Measurements from ENCODE around the gene FARS2. TPM values are rescaled to one million over a fixed set of nuclear protein-coding genes. Genes with fewer than 3 reads are reported as not detected.
A peak's percentile ranks its signal among the peaks of the same experiment; 100 is the strongest.
"Not testable (repeated sequence)": the region's sequence is repeated elsewhere in the genome, so short reads cannot be mapped to it uniquely, and the experiment has no call there.

FARS2 gene
- total RNA-seq, 2 experiments from 2014 or later = 18.4 to 20.0 TPM

DNA sequence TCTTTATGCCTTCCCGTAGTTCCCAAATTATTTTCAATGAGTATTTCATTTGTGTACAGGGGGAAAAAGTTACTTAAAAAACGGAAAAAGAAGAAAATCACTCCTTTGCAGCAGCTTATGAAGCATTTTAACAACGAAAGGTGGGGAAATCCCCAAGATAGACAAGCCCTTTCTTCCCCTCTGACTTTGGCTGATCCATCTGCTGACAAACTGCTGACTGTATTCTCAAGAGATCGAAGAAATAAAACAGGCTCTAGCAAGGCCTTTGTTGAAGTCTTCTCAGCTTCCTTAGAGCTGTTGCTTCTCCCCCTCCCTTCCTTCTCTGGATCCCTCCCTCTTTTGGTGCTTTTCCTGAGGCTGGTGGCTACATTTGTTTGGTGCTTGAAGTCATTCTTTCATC is 420.2 kb downstream of the FARS2 start:
- H3K4me3 Mint-ChIP-seq = no peak overlapping the region
- no peak for DNase-seq

DNA sequence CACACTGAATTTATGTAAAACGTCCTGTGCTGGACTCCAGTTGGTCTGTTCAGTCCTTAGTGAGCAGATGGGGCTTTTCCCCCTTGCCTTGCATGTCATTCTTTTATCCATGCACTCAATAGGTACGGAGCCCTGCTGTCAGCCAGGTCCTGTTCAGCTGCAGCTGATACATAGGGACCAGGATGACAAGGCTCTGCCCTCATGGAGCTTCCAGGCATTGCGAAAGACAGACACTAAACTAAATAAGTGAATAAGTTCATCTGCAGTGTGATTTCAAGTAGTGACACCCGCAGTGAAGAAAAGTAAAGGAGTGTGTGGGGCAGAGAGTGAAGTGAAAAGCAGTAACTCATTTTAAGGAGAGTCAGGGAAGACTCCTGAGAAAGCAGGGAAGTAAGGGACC is 421.2 kb downstream of the FARS2 start:
- Mint-ChIP-seq H3K27me3 (no peaks in the 10 kb centered on the region), H3K9me3 (peaks cover 5% of the 10 kb centered on the region), H3K4me1 (peaks cover 31% of the 10 kb centered on the region), H3K27ac (no peak overlapping the region), H3K36me3 (peaks cover 25% of the 10 kb centered on the region), H3K4me3 (no peak overlapping the region)
- no peak for DNase-seq

More for the DNA sequence above, 420.2 kb downstream of the FARS2 start:
- H3K4me1 Mint-ChIP-seq = peaks cover 31% of the 10 kb centered on the region
- H3K9me3 Mint-ChIP-seq = peaks cover 3% of the 10 kb centered on the region
- peaks cover 21% of the 10 kb centered on the region for H3K36me3 Mint-ChIP-seq
- no peaks in the 10 kb centered on the region for H3K27me3 Mint-ChIP-seq
- peak overlapping the region; percentile 23 for H3K27ac Mint-ChIP-seq

DNA sequence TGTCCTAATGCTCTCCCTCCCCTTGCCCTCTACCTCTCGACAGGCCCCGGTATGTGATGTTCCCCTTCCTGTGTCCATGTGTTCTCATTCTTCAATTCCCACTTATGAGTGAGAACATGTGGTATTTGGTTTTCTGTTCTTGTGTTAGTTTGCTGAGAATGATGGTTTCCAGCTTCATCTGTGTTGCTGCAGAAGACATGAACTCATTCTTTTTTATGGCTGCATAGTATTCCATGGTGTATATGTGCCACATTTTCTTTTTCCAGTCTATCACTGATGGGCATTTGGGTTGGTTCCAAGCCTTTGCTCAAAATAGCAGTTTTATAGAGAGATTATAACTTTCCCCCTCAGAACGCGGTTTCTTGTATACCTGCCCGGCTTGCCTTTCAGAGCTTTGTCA is 422.4 kb downstream of the FARS2 start:
- H3K9me3 Mint-ChIP-seq = not testable (repeated sequence)

DNA sequence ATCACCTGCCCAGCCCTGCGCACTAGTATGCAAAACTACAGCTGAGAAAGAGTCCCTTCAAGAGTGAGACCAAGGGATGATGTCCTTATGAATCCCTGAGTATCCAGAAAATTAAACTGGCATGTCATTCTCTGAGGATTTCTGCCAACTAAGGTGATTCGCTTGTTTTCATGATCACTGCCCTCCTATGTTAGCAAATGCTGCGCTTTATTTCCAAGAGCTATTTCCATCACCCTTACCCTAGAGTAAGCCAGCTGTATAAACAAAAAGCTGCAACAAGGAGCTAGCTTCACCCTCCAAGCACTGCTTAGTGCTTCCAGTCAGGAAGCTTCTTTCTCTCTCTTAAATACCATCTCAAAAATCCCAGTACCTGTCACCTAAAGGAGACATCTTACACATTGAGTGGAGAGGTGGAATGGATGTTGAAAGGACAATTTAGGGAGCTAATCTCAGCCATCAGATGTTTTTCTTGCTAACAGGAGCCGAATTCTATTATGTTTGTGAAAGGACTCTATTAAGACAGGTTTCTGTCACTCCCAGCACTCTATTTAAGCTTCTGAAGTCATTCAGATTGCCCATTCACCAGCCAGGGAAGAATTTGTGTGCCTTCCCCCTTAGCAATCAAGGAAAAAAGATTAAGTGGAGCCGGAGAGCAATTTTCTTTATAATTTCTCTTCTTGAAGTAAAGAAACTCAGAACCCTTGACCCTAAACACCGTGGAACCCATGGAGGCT is 423.2 kb downstream of the FARS2 start:
- Mint-ChIP-seq H3K9me3 (peaks cover 11% of the 10 kb centered on the region), H3K27me3 (no peaks in the 10 kb centered on the region), H3K36me3 (peaks cover 30% of the 10 kb centered on the region), H3K4me3 (no peak overlapping the region), H3K4me1 (peaks cover 21% of the 10 kb centered on the region), H3K27ac (peak overlapping the region; percentile 13)
- no peak for DNase-seq

More for the DNA sequence above, 422.4 kb downstream of the FARS2 start:
- not testable (repeated sequence) for DNase-seq, H3K27me3 Mint-ChIP-seq, H3K27ac Mint-ChIP-seq, H3K4me3 Mint-ChIP-seq
- Mint-ChIP-seq H3K4me1 (peaks cover 28% of the 10 kb centered on the region), H3K36me3 (peaks cover 27% of the 10 kb centered on the region)

DNA sequence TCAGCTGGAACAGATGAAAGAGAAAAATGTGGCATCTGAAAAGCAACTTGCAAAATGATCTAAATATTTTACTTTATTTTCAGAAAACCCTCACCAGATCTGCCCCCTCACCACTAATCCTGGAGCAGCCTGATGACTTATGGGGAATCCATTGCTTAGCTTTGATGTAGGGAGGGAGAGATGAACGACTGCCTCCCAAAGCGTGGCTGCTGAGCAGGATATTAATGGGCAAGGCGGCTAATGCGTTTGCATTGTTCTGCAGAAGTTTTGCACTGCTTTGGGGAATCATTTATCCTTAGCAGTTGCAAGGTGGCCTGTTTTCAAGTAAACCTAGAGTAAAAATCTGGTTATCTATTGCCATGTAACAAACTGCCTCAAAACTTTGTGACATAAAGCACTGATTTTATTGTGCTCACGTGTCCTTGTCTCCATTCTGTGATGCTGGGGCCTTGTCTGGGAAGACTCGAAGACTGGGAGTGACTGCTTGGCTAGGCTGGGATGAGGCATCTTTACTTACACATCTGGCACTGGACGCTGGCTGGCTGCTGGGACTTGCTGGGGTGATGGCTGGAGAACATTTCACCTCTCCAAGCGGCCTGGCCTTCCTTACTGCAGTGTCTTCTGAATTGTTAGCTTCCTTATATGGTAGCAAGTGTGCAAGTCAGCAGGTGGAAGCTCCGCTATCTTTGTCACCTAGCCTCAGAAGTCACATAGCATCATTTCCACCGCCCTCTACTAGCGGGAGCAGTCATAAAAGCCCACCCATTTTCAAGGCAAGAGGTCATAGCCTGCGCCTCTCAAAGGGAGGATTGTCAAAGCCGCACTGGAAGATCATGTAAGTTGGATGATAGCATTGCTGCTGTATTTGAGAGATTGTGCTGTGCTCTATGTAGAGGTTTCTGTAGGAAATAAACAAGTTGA is 432.2 kb downstream of the FARS2 start:
- DNase-seq = no peak
- Mint-ChIP-seq H3K4me3 (no peak overlapping the region), H3K27ac (no peak overlapping the region), H3K36me3 (peaks cover 39% of the 10 kb centered on the region), H3K9me3 (peaks cover 15% of the 10 kb centered on the region), H3K4me1 (peaks cover 13% of the 10 kb centered on the region), H3K27me3 (no peaks in the 10 kb centered on the region)

DNA sequence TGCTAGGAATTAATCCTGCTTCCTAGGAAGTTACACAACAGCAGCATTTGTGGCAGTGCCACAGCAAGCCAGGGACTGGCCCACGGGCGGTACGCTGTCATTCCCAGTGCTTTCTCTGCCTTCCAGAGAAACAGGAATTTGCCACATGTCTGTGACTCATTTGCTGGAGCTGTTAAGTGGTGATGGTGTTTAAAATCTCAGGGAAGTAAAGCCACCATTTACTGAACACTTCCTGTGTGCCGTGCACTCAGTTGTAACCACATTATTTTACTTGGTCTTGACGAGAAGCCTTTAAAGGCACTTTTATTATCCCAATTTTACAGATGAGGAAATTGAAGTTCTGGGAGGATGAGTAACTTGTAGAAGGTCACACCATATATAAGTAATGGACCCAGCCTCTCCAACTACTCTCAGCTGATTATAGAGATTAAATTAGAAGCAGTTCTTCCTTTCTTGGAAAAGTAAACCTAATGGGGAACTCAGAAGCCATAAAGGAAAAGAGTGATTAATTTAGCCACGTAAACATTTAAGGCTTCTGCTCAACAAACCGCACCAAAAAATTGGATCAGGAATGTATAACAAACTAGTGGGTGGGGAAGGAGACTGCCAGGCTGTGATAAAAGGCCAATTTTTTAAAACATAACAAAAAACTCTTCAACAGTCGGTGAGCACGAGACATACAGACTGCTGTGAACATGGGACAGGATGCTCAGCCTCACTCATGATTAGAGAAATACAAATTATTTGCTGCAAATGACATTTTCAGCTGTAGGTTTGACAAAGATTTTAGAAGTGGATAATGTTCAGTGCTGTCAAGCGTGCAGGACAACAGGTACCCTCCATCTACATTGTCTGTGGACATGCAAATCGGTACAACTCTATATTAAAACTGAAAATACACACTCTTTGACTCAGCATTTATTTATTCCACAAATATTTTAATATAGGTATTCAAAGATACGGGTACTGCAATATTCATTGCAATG is 434.2 kb downstream of the FARS2 start:
- Mint-ChIP-seq H3K36me3 (peaks cover 31% of the 10 kb centered on the region), H3K4me3 (no peak overlapping the region), H3K27ac (no peak overlapping the region), H3K27me3 (no peaks in the 10 kb centered on the region), H3K9me3 (peaks cover 8% of the 10 kb centered on the region), H3K4me1 (peaks cover 20% of the 10 kb centered on the region)
- no peak for DNase-seq

GRCh38 chr6:5697508-5697907 is 436.2 kb downstream of the FARS2 start:
- Mint-ChIP-seq H3K4me1 (peaks cover 23% of the 10 kb centered on the region), H3K27me3 (no peaks in the 10 kb centered on the region), H3K27ac (no peak overlapping the region), H3K9me3 (no peaks in the 10 kb centered on the region), H3K36me3 (peaks cover 15% of the 10 kb centered on the region), H3K4me3 (no peak overlapping the region)
- DNase-seq = no peak

- peaks cover 10% of the 10 kb centered on the region for H3K36me3 Mint-ChIP-seq
- H3K4me3 Mint-ChIP-seq = no peak overlapping the region
These were observed 437.0 kb downstream of the FARS2 start for GRCh38 chr6:5698318-5698717.

DNA sequence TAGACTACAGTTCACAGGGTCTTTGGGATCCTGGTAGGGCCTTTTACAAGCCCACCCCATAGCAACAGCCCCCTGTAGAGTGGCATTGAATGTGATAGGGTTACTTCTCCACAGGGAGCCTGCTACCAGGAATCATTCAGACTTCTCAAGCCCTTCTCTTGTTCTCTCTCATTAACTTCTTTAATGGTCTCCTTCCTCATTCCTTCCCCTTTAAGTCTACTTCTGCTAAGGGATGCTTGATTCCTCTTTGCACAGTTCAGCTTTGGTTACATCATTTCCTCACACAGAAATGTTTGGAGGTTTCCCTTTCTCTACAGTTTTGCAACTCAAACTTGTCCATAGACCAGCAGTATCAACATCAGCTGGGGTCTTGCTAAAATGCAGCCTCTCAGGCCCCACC is 437.8 kb downstream of the FARS2 start:
- H3K4me3 Mint-ChIP-seq, H3K36me3 Mint-ChIP-seq, H3K27me3 Mint-ChIP-seq, DNase-seq, H3K9me3 Mint-ChIP-seq, H3K27ac Mint-ChIP-seq: not testable (repeated sequence)
- H3K4me1 Mint-ChIP-seq = peaks cover 23% of the 10 kb centered on the region

More at GRCh38 chr6:5698318-5698717, 437.0 kb downstream of the FARS2 start:
- peaks cover 23% of the 10 kb centered on the region for H3K4me1 Mint-ChIP-seq
- H3K9me3 Mint-ChIP-seq = no peaks in the 10 kb centered on the region
- no peaks in the 10 kb centered on the region for H3K27me3 Mint-ChIP-seq
- DNase-seq = no peak
- H3K27ac Mint-ChIP-seq = no peak overlapping the region

DNA sequence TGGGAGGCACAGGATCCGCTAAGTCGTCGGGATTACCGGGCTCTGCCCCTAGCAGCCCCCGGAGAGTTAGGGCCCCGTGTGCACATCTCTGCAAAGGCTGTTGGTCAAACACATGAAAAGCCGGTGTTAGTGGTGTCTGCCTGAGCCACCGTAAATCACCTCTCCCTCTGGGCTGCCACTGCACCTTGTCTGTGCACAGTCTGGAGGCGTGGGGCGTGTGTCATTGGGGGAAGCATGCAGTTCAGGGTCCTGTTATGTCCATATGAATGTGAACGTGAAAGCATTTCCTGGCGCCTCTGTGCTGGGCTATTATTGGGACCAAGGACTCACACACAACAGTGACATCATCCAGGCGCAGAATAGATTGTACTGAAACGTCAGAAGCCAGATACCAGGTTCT is 439.9 kb downstream of the FARS2 start:
- Mint-ChIP-seq H3K27ac (no peak overlapping the region), H3K4me3 (no peak overlapping the region), H3K9me3 (peaks cover 3% of the 10 kb centered on the region), H3K36me3 (peaks cover 11% of the 10 kb centered on the region), H3K27me3 (no peaks in the 10 kb centered on the region), H3K4me1 (peaks cover 23% of the 10 kb centered on the region)
- no peak for DNase-seq

DNA sequence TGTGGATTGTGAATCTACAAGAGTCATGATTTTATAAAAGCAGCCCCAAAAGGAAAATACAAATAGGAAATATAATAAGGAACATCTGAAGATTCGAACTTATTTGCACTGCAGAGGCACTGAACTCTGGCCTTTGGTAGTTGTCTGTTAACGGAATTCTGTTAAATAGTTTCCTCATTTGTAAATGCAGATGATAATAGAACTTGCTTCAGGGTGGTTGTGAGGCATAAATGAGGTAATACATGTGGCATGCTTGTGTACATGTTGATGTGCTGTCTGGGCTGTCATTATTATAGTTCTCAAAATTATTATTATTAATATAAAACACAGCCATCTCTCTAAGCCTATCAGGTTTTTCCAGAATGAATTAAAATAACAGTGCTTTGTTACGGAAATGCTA is 443.4 kb downstream of the FARS2 start:
- Mint-ChIP-seq H3K27me3 (no peaks in the 10 kb centered on the region), H3K4me3 (no peak overlapping the region)

DNA sequence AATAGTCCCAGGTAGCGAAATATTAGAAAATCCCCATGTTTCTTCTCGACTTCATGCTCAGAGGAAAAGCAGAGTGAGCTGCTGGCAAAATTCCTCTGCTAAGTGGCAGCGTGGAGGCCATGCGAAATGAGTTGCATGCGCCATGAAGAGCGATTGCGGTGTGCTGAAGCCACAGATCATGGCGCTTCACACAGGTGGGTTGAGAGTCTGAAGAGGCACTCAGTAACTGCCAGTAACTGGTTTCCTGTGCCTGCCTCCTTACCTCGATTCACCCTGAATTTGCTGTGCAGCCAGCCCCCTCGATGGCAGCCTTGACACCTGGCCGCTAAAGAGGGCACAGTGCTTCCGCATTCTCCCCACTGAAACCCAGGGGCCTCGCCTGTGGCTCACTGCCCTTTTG is 443.9 kb downstream of the FARS2 start:
- no peak for DNase-seq
- Mint-ChIP-seq H3K27ac (no peak overlapping the region), H3K9me3 (peaks cover 3% of the 10 kb centered on the region), H3K4me3 (no peak overlapping the region), H3K36me3 (peaks cover 9% of the 10 kb centered on the region), H3K4me1 (peaks cover 25% of the 10 kb centered on the region), H3K27me3 (no peaks in the 10 kb centered on the region)

More for the DNA sequence above, 443.4 kb downstream of the FARS2 start:
- Mint-ChIP-seq H3K9me3 (peaks cover 3% of the 10 kb centered on the region), H3K36me3 (peaks cover 9% of the 10 kb centered on the region), H3K4me1 (peaks cover 25% of the 10 kb centered on the region), H3K27ac (no peak overlapping the region)
- no peak for DNase-seq

GRCh38 chr6:5706124-5707033 is 445.1 kb downstream of the FARS2 start:
- Mint-ChIP-seq H3K4me1 (peaks cover 23% of the 10 kb centered on the region), H3K27ac (no peak overlapping the region), H3K4me3 (no peak overlapping the region), H3K36me3 (peaks cover 9% of the 10 kb centered on the region), H3K9me3 (peaks cover 3% of the 10 kb centered on the region), H3K27me3 (no peaks in the 10 kb centered on the region)
- peak; percentile 23 for DNase-seq

All from activated naive CD8-positive, alpha-beta T cell treated with anti-CD3 and anti-CD28 coated beads for 36 hours (primary cell).